Mammary epithelial cell (primary cell): ENCODE data around the gene WDR44.

ENCODE experiments used
- EZH2 ChIP-seq: IDR thresholded peaks from 2 replicates; pipeline ENCODE4 v1.6.1; 2012; ENCODE audit warnings: low read length, inconsistent platforms, borderline replicate concordance
- TF ChIP-seq, protein P1 (sequence below), 2 donors: IDR thresholded peaks in 1 of 2; conservative IDR thresholded peaks in 1 of 2; 2 replicates each; pipeline ENCODE4 v1.5.1; 2011 to 2012; ENCODE audit warnings: inconsistent platforms in 2 of 2, low read length in 2 of 2, mild to moderate bottlenecking in 2 of 2, control low read depth in 1 of 2, low read depth in 1 of 2; ENCODE audit not compliant: insufficient read depth in 1 of 2; ENCODE audit errors: extremely low read depth in 1 of 2

- TF ChIP-seq, protein P1, sequence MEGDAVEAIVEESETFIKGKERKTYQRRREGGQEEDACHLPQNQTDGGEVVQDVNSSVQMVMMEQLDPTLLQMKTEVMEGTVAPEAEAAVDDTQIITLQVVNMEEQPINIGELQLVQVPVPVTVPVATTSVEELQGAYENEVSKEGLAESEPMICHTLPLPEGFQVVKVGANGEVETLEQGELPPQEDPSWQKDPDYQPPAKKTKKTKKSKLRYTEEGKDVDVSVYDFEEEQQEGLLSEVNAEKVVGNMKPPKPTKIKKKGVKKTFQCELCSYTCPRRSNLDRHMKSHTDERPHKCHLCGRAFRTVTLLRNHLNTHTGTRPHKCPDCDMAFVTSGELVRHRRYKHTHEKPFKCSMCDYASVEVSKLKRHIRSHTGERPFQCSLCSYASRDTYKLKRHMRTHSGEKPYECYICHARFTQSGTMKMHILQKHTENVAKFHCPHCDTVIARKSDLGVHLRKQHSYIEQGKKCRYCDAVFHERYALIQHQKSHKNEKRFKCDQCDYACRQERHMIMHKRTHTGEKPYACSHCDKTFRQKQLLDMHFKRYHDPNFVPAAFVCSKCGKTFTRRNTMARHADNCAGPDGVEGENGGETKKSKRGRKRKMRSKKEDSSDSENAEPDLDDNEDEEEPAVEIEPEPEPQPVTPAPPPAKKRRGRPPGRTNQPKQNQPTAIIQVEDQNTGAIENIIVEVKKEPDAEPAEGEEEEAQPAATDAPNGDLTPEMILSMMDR (conservative IDR thresholded peaks at IDR 0.05 in 1 of 2, IDR thresholded peaks at IDR 0.05 in 1 of 2; ENCODE audit: extremely low read depth in 1 of 2, insufficient read depth in 1 of 2, low read depth in 1 of 2, low read length in 2 of 2), result no peak
- TF ChIP-seq EZH2, result no peak
Measured at GRCh38 chrX:118329175-118329574, 16.7 kb upstream of the WDR44 start.
